Sigmoid colon (tissue), 3 donors: Measurements from ENCODE around the gene SEPTIN3.

Source experiments
- POLR2A ChIP-seq, 2 donors: fragments of 450-650 bp; IDR thresholded peaks; one replicate each; pipeline ENCODE4 v1.6.1; 2016; ENCODE audit warnings: antibody characterized with exemption in 2 of 2, mild to moderate bottlenecking in 2 of 2, moderate library complexity in 2 of 2
- TF ChIP-seq, protein P1 (sequence below), 4 experiments: fragments of 450-650 bp in 3 of 4; fragments of 200-600 bp in 1 of 4; IDR thresholded peaks; one replicate each; pipeline ENCODE4 v1.5.1; 2016 to 2019; ENCODE audit warnings: antibody characterized with exemption in 4 of 4, mild to moderate bottlenecking in 3 of 4, moderate library complexity in 2 of 4

GRCh38 chr22:41976961-41977566 lies 7.8 kb downstream of the SEPTIN3 start:
- TF ChIP-seq, protein P1, sequence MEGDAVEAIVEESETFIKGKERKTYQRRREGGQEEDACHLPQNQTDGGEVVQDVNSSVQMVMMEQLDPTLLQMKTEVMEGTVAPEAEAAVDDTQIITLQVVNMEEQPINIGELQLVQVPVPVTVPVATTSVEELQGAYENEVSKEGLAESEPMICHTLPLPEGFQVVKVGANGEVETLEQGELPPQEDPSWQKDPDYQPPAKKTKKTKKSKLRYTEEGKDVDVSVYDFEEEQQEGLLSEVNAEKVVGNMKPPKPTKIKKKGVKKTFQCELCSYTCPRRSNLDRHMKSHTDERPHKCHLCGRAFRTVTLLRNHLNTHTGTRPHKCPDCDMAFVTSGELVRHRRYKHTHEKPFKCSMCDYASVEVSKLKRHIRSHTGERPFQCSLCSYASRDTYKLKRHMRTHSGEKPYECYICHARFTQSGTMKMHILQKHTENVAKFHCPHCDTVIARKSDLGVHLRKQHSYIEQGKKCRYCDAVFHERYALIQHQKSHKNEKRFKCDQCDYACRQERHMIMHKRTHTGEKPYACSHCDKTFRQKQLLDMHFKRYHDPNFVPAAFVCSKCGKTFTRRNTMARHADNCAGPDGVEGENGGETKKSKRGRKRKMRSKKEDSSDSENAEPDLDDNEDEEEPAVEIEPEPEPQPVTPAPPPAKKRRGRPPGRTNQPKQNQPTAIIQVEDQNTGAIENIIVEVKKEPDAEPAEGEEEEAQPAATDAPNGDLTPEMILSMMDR (IDR thresholded peaks at IDR 0.05) = no peak
- no peak for TF ChIP-seq POLR2A (IDR thresholded peaks at IDR 0.05)
